GM19099 (cell line): Measurements from ENCODE around the gene CARNS1.
A peak's percentile ranks its signal among the peaks of the same experiment; 100 is the strongest.

Source experiments
- POLR2A ChIP-seq: IDR thresholded peaks from 3 replicates; pipeline ENCODE4 v1.6.1; 2011; ENCODE audit warnings: low read depth; ENCODE audit not compliant: insufficient read length; ENCODE audit errors: extremely low read depth

The CARNS1 gene

GRCh38 chr11:67415501-67416304, at the start of gene CARNS1:
CARNS1 (plus strand) TSS chr11:67415678; CDS start chr11:67416200, 522 bp downstream.
- no peak for TF ChIP-seq POLR2A

- TF ChIP-seq POLR2A, result no peak
Observed at GRCh38 chr11:67365736-67366444, 49.6 kb upstream of the CARNS1 start.

GRCh38 chr11:67366546-67366945, 48.9 kb upstream of the CARNS1 start:
- TF ChIP-seq POLR2A, result no peak

GRCh38 chr11:67366961-67367760, 48.3 kb upstream of the CARNS1 start:
- no peak for TF ChIP-seq POLR2A

- no peak for TF ChIP-seq POLR2A
Observed at GRCh38 chr11:67367761-67368227, 47.7 kb upstream of the CARNS1 start.

GRCh38 chr11:67368621-67369020, 46.9 kb upstream of the CARNS1 start:
- TF ChIP-seq POLR2A, result no peak

GRCh38 chr11:67369275-67369674, 46.2 kb upstream of the CARNS1 start:
- no peak for TF ChIP-seq POLR2A

GRCh38 chr11:67369801-67370284, 45.6 kb upstream of the CARNS1 start:
- no peak for TF ChIP-seq POLR2A

- no peak for TF ChIP-seq POLR2A
Observed at GRCh38 chr11:67370351-67371076, 45.0 kb upstream of the CARNS1 start.

- no peak for TF ChIP-seq POLR2A
Observed at GRCh38 chr11:67371189-67371910, 44.1 kb upstream of the CARNS1 start.

- TF ChIP-seq POLR2A, result no peak
Observed at GRCh38 chr11:67371911-67372320, 43.6 kb upstream of the CARNS1 start.

GRCh38 chr11:67372321-67372992, 43.0 kb upstream of the CARNS1 start:
- no peak for TF ChIP-seq POLR2A

- peak; percentile 26 for TF ChIP-seq POLR2A
Observed at GRCh38 chr11:67372993-67373647, 42.4 kb upstream of the CARNS1 start, which contains the start of gene CLCF1. CLCF1 (minus strand) TSS chr11:67373598; CDS start chr11:67373539, 59 bp downstream.
